ENCODE data around the gene CAST.

CAST gene

DNA sequence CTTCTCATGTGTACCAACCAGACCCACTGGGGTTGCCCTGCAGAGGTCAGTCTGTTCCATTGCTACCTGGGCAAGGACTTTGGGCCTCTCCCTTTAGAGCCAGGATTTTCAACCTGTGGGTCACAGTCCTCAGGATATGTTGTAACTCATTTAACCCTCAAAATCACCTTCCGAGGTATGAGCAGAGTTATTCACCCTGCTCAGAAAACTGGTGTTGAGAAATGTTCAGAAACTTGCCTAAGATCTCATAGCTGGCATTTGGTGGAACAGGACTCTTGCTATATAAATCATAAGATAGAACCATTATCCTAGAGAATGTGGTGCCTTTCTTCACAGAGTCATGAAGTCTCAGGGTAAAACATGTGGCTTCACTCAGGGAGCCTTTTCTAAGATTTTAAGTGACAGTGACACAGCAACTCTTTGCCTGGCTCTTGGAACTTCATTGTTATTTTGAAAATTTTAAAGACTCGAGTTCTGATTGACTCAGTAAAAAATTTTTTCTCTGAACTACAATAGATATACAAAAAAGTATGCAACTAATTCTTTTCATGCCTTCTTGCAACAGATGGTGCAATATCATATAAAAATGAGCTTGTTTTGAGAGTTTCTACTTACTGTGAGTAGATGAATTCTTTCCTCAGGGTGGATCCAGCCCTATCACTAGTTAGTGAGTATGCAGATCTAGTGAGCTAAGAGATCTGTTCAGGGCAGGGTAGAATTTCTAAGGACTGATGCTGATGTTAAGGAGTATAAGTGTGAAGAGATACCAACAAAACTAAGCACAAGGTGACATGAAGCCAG lies 29.5 kb downstream of the CAST start:
- TF ChIP-seq, protein P1, sequence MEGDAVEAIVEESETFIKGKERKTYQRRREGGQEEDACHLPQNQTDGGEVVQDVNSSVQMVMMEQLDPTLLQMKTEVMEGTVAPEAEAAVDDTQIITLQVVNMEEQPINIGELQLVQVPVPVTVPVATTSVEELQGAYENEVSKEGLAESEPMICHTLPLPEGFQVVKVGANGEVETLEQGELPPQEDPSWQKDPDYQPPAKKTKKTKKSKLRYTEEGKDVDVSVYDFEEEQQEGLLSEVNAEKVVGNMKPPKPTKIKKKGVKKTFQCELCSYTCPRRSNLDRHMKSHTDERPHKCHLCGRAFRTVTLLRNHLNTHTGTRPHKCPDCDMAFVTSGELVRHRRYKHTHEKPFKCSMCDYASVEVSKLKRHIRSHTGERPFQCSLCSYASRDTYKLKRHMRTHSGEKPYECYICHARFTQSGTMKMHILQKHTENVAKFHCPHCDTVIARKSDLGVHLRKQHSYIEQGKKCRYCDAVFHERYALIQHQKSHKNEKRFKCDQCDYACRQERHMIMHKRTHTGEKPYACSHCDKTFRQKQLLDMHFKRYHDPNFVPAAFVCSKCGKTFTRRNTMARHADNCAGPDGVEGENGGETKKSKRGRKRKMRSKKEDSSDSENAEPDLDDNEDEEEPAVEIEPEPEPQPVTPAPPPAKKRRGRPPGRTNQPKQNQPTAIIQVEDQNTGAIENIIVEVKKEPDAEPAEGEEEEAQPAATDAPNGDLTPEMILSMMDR (conservative IDR thresholded peaks at IDR 0.05; ENCODE audit: low read depth, low read length) = no peak
- H3K4me3 ChIP-seq (ENCODE audit: low read depth, low read length) = no peak overlapping the region
- DNase-seq (ENCODE audit: low read depth) = peak; percentile 70

DNA sequence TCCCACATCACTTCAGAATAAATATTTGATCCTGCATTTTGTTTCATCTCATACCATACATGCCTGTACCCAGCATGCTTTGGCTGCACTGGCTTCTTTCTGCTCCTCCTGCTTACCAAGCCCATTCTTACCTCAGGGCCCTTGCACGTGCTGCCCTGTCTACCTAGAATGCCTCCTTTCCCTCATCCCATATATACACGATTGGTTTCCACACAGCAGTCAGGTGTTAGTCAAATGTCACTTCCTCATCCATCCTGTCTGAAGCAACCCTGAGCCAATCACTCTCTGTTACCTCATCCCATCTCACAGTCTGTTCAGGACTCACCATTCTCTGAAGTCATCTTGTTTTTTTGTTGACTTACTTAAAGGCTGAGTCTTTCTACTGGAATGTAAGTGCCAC lies 30.3 kb downstream of the CAST start:
- TF ChIP-seq, protein P1 (conservative IDR thresholded peaks at IDR 0.05; ENCODE audit: low read depth, low read length) = no peak
- DNase-seq (ENCODE audit: low read depth) = peak; percentile 79
- no peak overlapping the region for H3K4me3 ChIP-seq (ENCODE audit: low read depth, low read length)

GRCh38 chr5:96699186-96699820 lies 37.1 kb downstream of the CAST start:
- no peak overlapping the region for H3K4me3 ChIP-seq (ENCODE audit: low read depth, low read length)
- TF ChIP-seq, protein P1 (conservative IDR thresholded peaks at IDR 0.05; ENCODE audit: low read depth, low read length) = no peak
- no peak for DNase-seq (ENCODE audit: low read depth)

GRCh38 chr5:96702503-96703383 lies 40.6 kb downstream of the CAST start:
- peak overlapping the region; percentile 80 for H3K4me3 ChIP-seq (ENCODE audit: low read depth, low read length)
- peak; percentile 97 for DNase-seq (ENCODE audit: low read depth)
- TF ChIP-seq, protein P1 (conservative IDR thresholded peaks at IDR 0.05; ENCODE audit: low read depth, low read length) = no peak

- DNase-seq (ENCODE audit: low read depth) = peak; percentile 51
- TF ChIP-seq, protein P1 (conservative IDR thresholded peaks at IDR 0.05; ENCODE audit: low read depth, low read length) = no peak
- H3K4me3 ChIP-seq (ENCODE audit: low read depth, low read length) = peak overlapping the region; percentile 80
Observed at GRCh38 chr5:96703384-96703920, 41.3 kb downstream of the CAST start.

GRCh38 chr5:96703995-96704394 lies 41.8 kb downstream of the CAST start:
- peak overlapping the region; percentile 80 for H3K4me3 ChIP-seq (ENCODE audit: low read depth, low read length)
- TF ChIP-seq, protein P1 (conservative IDR thresholded peaks at IDR 0.05; ENCODE audit: low read depth, low read length) = no peak
- DNase-seq (ENCODE audit: low read depth) = peak; percentile 51

All from choroid plexus epithelial cell (primary cell).